Measurements from ENCODE around the gene LZTS2. TPM values are rescaled to one million over a fixed set of nuclear protein-coding genes. Genes with fewer than 3 reads are reported as not detected.
A peak's percentile ranks its signal among the peaks of the same experiment; 100 is the strongest.

Gene LZTS2
- polyA plus RNA-seq, 1 experiment = 33.3 TPM

DNA sequence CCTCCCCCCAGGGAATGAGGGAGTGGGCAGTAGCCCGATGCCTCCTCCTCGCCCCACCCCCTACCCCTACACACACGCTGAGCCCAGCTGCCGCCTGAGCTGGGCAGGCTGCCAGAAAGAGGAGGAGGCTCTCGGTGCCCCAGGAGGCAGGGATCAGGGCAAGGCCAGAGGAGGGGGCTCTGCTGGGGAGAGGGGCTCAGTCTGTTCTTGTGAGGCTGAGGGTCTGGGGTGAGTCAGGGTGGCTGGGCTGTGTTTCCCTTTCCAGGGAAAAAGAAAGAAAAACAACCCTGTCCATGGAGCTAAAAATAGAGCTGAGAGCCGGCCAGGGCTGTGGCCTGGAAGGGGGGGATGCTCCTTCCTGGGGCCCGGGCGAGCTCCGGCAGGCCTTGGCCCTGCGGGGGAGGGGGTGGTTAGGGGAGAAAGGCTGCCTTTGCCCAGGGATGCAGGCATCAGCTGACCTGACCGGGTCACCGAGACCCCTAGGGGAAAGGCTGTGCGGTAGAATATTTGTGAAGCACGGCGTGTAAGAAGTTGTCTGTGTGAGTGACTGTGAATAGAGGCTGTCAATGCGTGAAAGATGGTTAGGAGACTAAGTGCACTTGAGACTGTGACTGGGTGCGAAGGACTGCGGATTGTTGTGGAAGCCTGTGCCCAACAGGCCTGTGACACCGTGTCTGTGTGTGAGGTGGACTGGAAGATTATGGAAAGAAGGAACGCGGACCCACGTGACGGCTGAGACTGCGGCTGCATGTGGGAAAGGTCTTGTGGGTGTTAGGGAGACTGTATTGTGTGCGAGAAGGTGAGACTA lies 1.2 kb upstream of the LZTS2 start:
- no peak for DNase-seq (ENCODE audit: low read depth, low spot score)
- TF ChIP-seq, protein P1, sequence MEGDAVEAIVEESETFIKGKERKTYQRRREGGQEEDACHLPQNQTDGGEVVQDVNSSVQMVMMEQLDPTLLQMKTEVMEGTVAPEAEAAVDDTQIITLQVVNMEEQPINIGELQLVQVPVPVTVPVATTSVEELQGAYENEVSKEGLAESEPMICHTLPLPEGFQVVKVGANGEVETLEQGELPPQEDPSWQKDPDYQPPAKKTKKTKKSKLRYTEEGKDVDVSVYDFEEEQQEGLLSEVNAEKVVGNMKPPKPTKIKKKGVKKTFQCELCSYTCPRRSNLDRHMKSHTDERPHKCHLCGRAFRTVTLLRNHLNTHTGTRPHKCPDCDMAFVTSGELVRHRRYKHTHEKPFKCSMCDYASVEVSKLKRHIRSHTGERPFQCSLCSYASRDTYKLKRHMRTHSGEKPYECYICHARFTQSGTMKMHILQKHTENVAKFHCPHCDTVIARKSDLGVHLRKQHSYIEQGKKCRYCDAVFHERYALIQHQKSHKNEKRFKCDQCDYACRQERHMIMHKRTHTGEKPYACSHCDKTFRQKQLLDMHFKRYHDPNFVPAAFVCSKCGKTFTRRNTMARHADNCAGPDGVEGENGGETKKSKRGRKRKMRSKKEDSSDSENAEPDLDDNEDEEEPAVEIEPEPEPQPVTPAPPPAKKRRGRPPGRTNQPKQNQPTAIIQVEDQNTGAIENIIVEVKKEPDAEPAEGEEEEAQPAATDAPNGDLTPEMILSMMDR (IDR thresholded peaks at IDR 0.05; ENCODE audit: low read depth, low read length) = no peak
- ChIA-PET POLR2A (interaction anchor here (0.6 to 3.3 kb wide), 6 partner anchors 9 to 63 kb away, joined by 3 to 20 read pairs (median 5); partner anchors contain the start of gene KAZALD1), CTCF (interaction anchor here (0.6 to 12.4 kb wide), 13 partner anchors 9 to 590 kb away, joined by 3 to 271 read pairs (median 6); partner anchors contain the start of genes MRPL43, PDZD7, SEMA4G and SFXN3)
- Histone ChIP-seq H3K4me3 (ENCODE audit: low read depth, low read length) (peak overlapping the region; percentile 90), H3K27me3 (ENCODE audit: control insufficient read depth, insufficient read depth, low read length) (no peaks in the 10 kb centered on the region), H3K9me3 (ENCODE audit: control insufficient read depth, insufficient read depth, low read length) (no peaks in the 10 kb centered on the region; the same call in 1 of the 2 replicates), H3K27ac (ENCODE audit: low read depth, low read length) (peak overlapping the region; percentile 95)

GRCh38 chr10:100998991-100999741 lies 442 bp upstream of the LZTS2 start:
- Histone ChIP-seq H3K4me3 (ENCODE audit: low read depth, low read length) (peak overlapping the region; percentile 90), H3K27ac (ENCODE audit: low read depth, low read length) (peak overlapping the region; percentile 95), H3K27me3 (ENCODE audit: control insufficient read depth, insufficient read depth, low read length) (no peaks in the 10 kb centered on the region), H3K9me3 (ENCODE audit: control insufficient read depth, insufficient read depth, low read length) (no peaks in the 10 kb centered on the region; the same call in 1 of the 2 replicates)
- POLR2A ChIA-PET = interaction anchor here (0.6 to 3.3 kb wide), 6 partner anchors 9 to 62 kb away, joined by 3 to 20 read pairs (median 4); partner anchors contain the start of gene KAZALD1
- CTCF ChIA-PET = interaction anchor here (0.6 to 12.4 kb wide), 13 partner anchors 8 to 111 kb away, joined by 3 to 271 read pairs (median 4); partner anchors contain the start of genes PDZD7 and SFXN3
- TF ChIP-seq, protein P1 (IDR thresholded peaks at IDR 0.05; ENCODE audit: low read depth, low read length) = peak; percentile 76
- DNase-seq (ENCODE audit: low read depth, low spot score) = no peak

- DNase-seq (ENCODE audit: low read depth, low spot score) = no peak
- CTCF ChIA-PET = interaction anchor here (1.0 to 12.4 kb wide), 5 partner anchors 9 to 41 kb away, joined by 3 to 271 read pairs (median 9); no protein-coding TSS in a partner anchor
- no peaks in the 10 kb centered on the region for H3K27me3 ChIP-seq (ENCODE audit: control insufficient read depth, insufficient read depth, low read length)
- no peaks in the 10 kb centered on the region; the same call in 1 of the 2 replicates for H3K9me3 ChIP-seq (ENCODE audit: control insufficient read depth, insufficient read depth, low read length)
- peak overlapping the region; percentile 92 for H3K27ac ChIP-seq (ENCODE audit: low read depth, low read length)
- H3K4me3 ChIP-seq (ENCODE audit: low read depth, low read length) = peak overlapping the region; percentile 90
- POLR2A ChIA-PET = interaction anchor here (2.0 kb wide), 1 partner anchor 14 kb away, joined by 4 read pairs; no protein-coding TSS in a partner anchor
- TF ChIP-seq, protein P1 (IDR thresholded peaks at IDR 0.05; ENCODE audit: low read depth, low read length) = no peak
Observed at GRCh38 chr10:101000127-101000914, 713 bp downstream of the LZTS2 start.

DNA sequence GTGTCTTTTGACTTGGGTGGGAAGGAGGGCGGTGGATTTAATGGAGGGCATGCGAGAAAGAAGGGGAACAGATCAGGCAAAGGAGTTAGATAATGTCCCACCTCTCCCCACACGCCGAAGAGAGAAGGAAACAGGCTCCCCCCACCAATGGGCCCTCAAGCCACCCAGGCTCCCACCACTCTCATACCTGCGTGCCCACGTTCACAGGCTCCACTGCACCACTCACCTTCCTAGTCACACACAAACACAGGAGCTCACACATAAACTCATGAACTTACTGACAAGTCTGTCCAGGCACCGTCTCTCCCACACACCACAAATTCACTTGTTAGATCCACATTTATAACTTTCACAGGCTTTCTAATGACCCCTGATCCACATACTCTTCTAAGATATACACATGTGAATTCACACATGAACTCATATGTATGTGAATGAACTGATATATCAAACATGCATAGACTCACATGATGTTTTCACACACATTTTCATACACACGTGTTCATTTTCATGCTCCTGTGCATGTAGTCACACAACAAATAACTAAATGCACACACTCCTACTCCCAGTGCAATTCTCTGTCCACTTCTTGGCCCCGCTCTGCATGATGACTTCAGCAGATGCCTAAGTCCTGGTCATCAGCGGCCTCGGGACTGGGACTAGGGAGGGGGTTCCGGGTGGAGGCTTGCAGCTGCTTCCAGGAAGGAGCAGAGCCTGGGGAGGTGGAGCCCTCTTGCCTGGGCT lies 1.5 kb downstream of the LZTS2 start:
- peak overlapping the region; percentile 90 for H3K4me3 ChIP-seq (ENCODE audit: low read depth, low read length)
- POLR2A ChIA-PET = interaction anchor here (2.0 kb wide), 1 partner anchor 14 kb away, joined by 4 read pairs; no protein-coding TSS in a partner anchor

More for the DNA sequence above, 1.5 kb downstream of the LZTS2 start:
- CTCF ChIA-PET = interaction anchor here (0.6 to 5.5 kb wide), 4 partner anchors 8 to 40 kb away, joined by 3 to 53 read pairs (median 7); no protein-coding TSS in a partner anchor
- Histone ChIP-seq H3K27me3 (ENCODE audit: control insufficient read depth, insufficient read depth, low read length) (no peaks in the 10 kb centered on the region), H3K27ac (ENCODE audit: low read depth, low read length) (peak overlapping the region; percentile 92), H3K9me3 (ENCODE audit: control insufficient read depth, insufficient read depth, low read length) (no peaks in the 10 kb centered on the region; the same call in 1 of the 2 replicates)
- TF ChIP-seq, protein P1 (IDR thresholded peaks at IDR 0.05; ENCODE audit: low read depth, low read length) = no peak
- no peak for DNase-seq (ENCODE audit: low read depth, low spot score)

All from AG04450 (cell line).